ENCODE measurements around the gene EPN2. TPM values are rescaled to one million over a fixed set of nuclear protein-coding genes. Genes with fewer than 3 reads are reported as not detected.

EPN2 gene
- total and polyA plus RNA-seq, 10 of the 15 experiments (the other 5 are each of a cell fraction or from before 2014, with no cell fraction given), result 0.26 to 8.4 (median 4.7) TPM

- TF ChIP-seq BCLAF1 (IDR thresholded peaks at IDR 0.05), result no peak
- no peak for TF ChIP-seq PBX3 (IDR thresholded peaks at IDR 0.05; ENCODE audit: insufficient replicate concordance, low read depth, low read length)
- TF ChIP-seq KDM1A (IDR thresholded peaks at IDR 0.05; ENCODE audit: borderline replicate concordance), result no peak
- TF ChIP-seq SUPT20H (IDR thresholded peaks at IDR 0.05; ENCODE audit: borderline replicate concordance, control insufficient read depth, low read depth, low read length), result no peak
- TF ChIP-seq BMI1 (IDR thresholded peaks at IDR 0.05; ENCODE audit: borderline replicate concordance), result no peak
- TF ChIP-seq NR2C2 (IDR thresholded peaks at IDR 0.05; ENCODE audit: borderline replicate concordance, control insufficient read depth, insufficient read length, low read depth), result no peak
- TF ChIP-seq JUND (IDR thresholded peaks at IDR 0.05; ENCODE audit: low read depth, low read length), result no peak
- TF ChIP-seq, protein P1, sequence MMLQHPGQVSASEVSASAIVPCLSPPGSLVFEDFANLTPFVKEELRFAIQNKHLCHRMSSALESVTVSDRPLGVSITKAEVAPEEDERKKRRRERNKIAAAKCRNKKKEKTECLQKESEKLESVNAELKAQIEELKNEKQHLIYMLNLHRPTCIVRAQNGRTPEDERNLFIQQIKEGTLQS (IDR thresholded peaks at IDR 0.05; ENCODE audit: borderline replicate concordance, extremely low read depth, low read depth, low read length), result no peak
- no peak for TF ChIP-seq SUZ12 (IDR thresholded peaks at IDR 0.05; ENCODE audit: unreplicated experiment)
- no peak for TF ChIP-seq CBFB (IDR thresholded peaks at IDR 0.05; ENCODE audit: low read depth)
- TF ChIP-seq CBX3 (IDR thresholded peaks at IDR 0.05; ENCODE audit: borderline replicate concordance, low read depth), result no peak
- no peak for TF ChIP-seq POLR2AphosphoS5 (IDR thresholded peaks at IDR 0.05; ENCODE audit: low read length)
- no peak for TF ChIP-seq ATF7 (IDR thresholded peaks at IDR 0.05; ENCODE audit: low read depth)
- no peak for TF ChIP-seq MTA2 (IDR thresholded peaks at IDR 0.05; ENCODE audit: low read depth)
- no peak for TF ChIP-seq NRF1 (conservative IDR thresholded peaks at IDR 0.05; ENCODE audit: low read depth, low read length)
Observed at GRCh38 chr17:19239544-19239943, 2.4 kb downstream of the EPN2 start (continued).

Measured in GM12878 (cell line).